Prostate gland (tissue), 2 donors: ENCODE results near the gene BIRC6. TPM values are rescaled to one million over a fixed set of nuclear protein-coding genes. Genes with fewer than 3 reads are reported as not detected.

Source experiments
- DNase-seq: peaks from one replicate; pipeline ENCODE4 v3.0.0-alpha.2; 2019; ENCODE audit warnings: low spot score
- H3K27ac ChIP-seq, 2 donors: fragments of 200-600 bp; sonication (generic); 2 replicates each; pipeline ENCODE4 v1.5.1; 2017 to 2019
- H3K27me3 ChIP-seq: fragments of 200-600 bp; sonication (generic); replicated peaks from 2 replicates; pipeline ENCODE4 v1.5.1; 2019; ENCODE audit not compliant: insufficient read depth
- H3K36me3 ChIP-seq, 2 donors: fragments of 200-600 bp; sonication (generic); 1 replicate in 1 of 2; 2 replicates in 1 of 2; pipeline versions ENCODE4 v1.5.1 to v1.8.1; 2017 to 2019
- H3K4me1 ChIP-seq: fragments of 200-600 bp; sonication (generic); replicated peaks from 2 replicates; pipeline ENCODE4 v1.5.1; 2019
- H3K4me3 ChIP-seq, 2 donors: fragments of 200-600 bp; sonication (generic); 2 replicates each; pipeline ENCODE4 v1.5.1; 2017 to 2019
- H3K9me3 ChIP-seq: fragments of 200-600 bp; sonication (generic); 2 replicates; pipeline ENCODE4 v1.5.1; 2017
- POLR2A ChIP-seq: fragments of 450-650 bp; IDR thresholded peaks from one replicate; pipeline ENCODE4 v1.6.1; 2016; ENCODE audit warnings: antibody characterized with exemption, mild to moderate bottlenecking
- POLR2AphosphoS5 ChIP-seq: sonication (generic); formaldehyde crosslinking; IDR thresholded peaks from one replicate; pipeline ENCODE4 v1.6.1; 2017; ENCODE audit warnings: antibody characterized with exemption
- WGBS: methylation state at CpG from one replicate; pipeline ENCODE4 v1.1.5; 2018; 5-methylcytosine and 5-hydroxymethylcytosine counted together
- intact Hi-C: fragments of 100-400 bp; cut with DNase I; formaldehyde crosslinking; loops from one replicate; pipeline ENCODE4 v1.14.2; 2022
- total RNA-seq, 2 donors: library from RNA; depleted of rRNA; stranded (reverse); fragments of >200 nt; gene quantifications; one replicate each; pipeline ENCODE4 v1.1.0, GENCODE V29; 2016
- TF ChIP-seq, protein P1 (sequence below), 4 experiments: fragments of 200-600 bp in 2 of 4; fragments of 450-650 bp in 2 of 4; sonication (generic) in 2 of 4; IDR thresholded peaks; 1 replicate in 3 of 4; 2 replicates in 1 of 4; pipeline ENCODE4 v1.5.1; 2016 to 2019; ENCODE audit warnings: antibody characterized with exemption in 4 of 4, mild to moderate bottlenecking in 2 of 4, moderate library complexity in 2 of 4

BIRC6 gene
- total RNA-seq, 2 donors from 2014 or later: 89.6 to 113 TPM

DNA sequence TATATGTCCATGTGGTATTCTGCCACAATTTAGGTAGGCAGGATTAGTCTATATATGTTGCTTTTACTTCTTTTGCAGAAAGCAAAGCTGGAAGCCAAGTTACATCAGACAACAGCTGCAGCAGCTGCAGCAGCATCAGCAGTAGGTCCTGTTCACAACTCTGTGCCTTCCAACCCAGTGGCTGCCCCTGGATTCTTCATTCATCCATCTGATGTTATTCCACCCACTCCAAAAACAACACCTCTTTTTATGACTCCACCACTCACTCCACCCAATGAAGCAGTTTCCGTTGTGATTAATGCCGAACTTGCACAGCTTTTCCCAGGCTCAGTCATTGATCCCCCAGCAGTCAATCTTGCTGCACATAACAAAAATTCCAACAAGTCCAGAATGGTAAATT is 107.6 kb downstream of the BIRC6 start:
- no peak overlapping the region for H3K4me3 ChIP-seq
- H3K4me1 ChIP-seq: no peaks in the 10 kb centered on the region
- no peak for DNase-seq
- no peaks in the 10 kb centered on the region for H3K9me3 ChIP-seq
- 95% methylated on average over 2 of the region's 2 CpGs for WGBS
- no peaks in the 10 kb centered on the region for H3K27me3 ChIP-seq
- intact Hi-C loops: no loop called here
- no peaks in the 10 kb centered on the region for H3K36me3 ChIP-seq
- TF ChIP-seq, protein P1, sequence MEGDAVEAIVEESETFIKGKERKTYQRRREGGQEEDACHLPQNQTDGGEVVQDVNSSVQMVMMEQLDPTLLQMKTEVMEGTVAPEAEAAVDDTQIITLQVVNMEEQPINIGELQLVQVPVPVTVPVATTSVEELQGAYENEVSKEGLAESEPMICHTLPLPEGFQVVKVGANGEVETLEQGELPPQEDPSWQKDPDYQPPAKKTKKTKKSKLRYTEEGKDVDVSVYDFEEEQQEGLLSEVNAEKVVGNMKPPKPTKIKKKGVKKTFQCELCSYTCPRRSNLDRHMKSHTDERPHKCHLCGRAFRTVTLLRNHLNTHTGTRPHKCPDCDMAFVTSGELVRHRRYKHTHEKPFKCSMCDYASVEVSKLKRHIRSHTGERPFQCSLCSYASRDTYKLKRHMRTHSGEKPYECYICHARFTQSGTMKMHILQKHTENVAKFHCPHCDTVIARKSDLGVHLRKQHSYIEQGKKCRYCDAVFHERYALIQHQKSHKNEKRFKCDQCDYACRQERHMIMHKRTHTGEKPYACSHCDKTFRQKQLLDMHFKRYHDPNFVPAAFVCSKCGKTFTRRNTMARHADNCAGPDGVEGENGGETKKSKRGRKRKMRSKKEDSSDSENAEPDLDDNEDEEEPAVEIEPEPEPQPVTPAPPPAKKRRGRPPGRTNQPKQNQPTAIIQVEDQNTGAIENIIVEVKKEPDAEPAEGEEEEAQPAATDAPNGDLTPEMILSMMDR (IDR thresholded peaks at IDR 0.05): no peak
- no peak for TF ChIP-seq POLR2AphosphoS5
- no peak for TF ChIP-seq POLR2A
- H3K27ac ChIP-seq: no peak overlapping the region

GRCh38 chr2:32472605-32473004 is 115.8 kb downstream of the BIRC6 start:
- no peak for TF ChIP-seq POLR2AphosphoS5
- TF ChIP-seq, protein P1 (IDR thresholded peaks at IDR 0.05): no peak
- TF ChIP-seq POLR2A: no peak
- Histone ChIP-seq H3K27me3 (no peaks in the 10 kb centered on the region), H3K4me3 (no peak overlapping the region), H3K4me1 (no peaks in the 10 kb centered on the region), H3K9me3 (no peaks in the 10 kb centered on the region), H3K27ac (no peak overlapping the region), H3K36me3 (no peaks in the 10 kb centered on the region)
- intact Hi-C loops: no loop called here
- DNase-seq: no peak
- 63% methylated on average over 3 of the region's 3 CpGs for WGBS

GRCh38 chr2:32474381-32474780 is 117.6 kb downstream of the BIRC6 start:
- Histone ChIP-seq H3K27ac (no peak overlapping the region), H3K4me1 (no peaks in the 10 kb centered on the region), H3K36me3 (no peaks in the 10 kb centered on the region), H3K4me3 (no peak overlapping the region), H3K27me3 (no peaks in the 10 kb centered on the region), H3K9me3 (no peaks in the 10 kb centered on the region)
- TF ChIP-seq, protein P1 (IDR thresholded peaks at IDR 0.05): no peak
- no peak for TF ChIP-seq POLR2A
- 80% methylated on average over 3 of the region's 3 CpGs for WGBS
- no peak for DNase-seq
- intact Hi-C loops: no loop called here

DNA sequence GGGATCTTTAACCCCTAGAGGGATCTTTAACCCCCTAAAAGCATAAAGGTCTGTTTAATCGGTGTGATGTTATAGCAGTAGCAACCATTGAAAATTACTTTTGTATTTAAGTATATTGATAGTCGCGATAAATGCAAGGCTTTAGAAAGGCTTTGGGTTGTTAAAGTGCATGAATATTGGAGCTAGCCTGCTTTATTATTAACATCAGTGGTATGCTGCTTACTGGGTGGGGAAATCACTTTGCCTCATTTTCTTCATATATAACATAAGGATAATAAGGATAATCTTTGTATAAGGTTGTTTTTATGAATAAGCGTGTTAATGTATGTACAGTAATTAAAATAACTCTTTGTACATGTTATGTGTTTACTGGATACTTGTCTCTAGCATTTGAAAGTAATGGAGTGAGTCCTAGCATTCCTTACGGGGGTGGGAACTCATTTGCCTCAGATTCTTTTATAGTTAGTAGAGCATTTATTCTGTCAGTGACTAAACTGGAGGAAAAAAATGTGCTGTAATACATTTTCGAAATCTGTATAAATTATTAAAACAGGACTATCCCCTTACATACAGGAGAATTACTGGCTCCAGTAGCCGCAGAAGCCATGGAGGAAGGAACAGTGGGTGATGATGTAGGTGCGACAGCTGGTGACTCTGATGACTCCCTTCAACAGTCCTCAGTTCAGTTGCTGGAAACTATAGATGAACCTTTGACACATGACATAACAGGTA is 122.2 kb downstream of the BIRC6 start:
- Histone ChIP-seq H3K27me3 (no peaks in the 10 kb centered on the region), H3K4me3 (no peak overlapping the region), H3K4me1 (no peaks in the 10 kb centered on the region), H3K36me3 (peaks cover 0 to 4% of the 10 kb centered on the region in 2 donors), H3K9me3 (no peaks in the 10 kb centered on the region), H3K27ac (no peak overlapping the region)
- intact Hi-C loops: no loop called here
- no peak for TF ChIP-seq POLR2AphosphoS5
- TF ChIP-seq POLR2A: no peak
- TF ChIP-seq, protein P1 (IDR thresholded peaks at IDR 0.05): no peak
- DNase-seq: no peak
- 95% methylated on average over 8 of the region's 8 CpGs for WGBS

- peaks cover 0 to 4% of the 10 kb centered on the region in 2 donors for H3K36me3 ChIP-seq
- 98% methylated on average over 5 of the region's 5 CpGs for WGBS
- no peaks in the 10 kb centered on the region for H3K4me1 ChIP-seq
- no peak for DNase-seq
- H3K9me3 ChIP-seq: no peaks in the 10 kb centered on the region
- intact Hi-C loops: no loop called here
- H3K4me3 ChIP-seq: no peak overlapping the region
- TF ChIP-seq POLR2AphosphoS5: no peak
- no peak for TF ChIP-seq POLR2A
- TF ChIP-seq, protein P1 (IDR thresholded peaks at IDR 0.05): no peak
- no peaks in the 10 kb centered on the region for H3K27me3 ChIP-seq
- H3K27ac ChIP-seq: no peak overlapping the region
Observed at GRCh38 chr2:32479993-32480392, 123.2 kb downstream of the BIRC6 start.
